ENCODE results near the gene RIMOC1.

The RIMOC1 gene

GRCh38 chr5:41903892-41904799, at the start of gene RIMOC1:
Gene RIMOC1, plus strand, starts transcription at chr5:41904344. Its CDS starts 24 bp downstream, at chr5:41904368.
- no peak for TF ChIP-seq GATA3 (IDR thresholded peaks at IDR 0.05; ENCODE audit: low read depth, low read length)

- no peak for TF ChIP-seq GATA2 (IDR thresholded peaks at IDR 0.05; ENCODE audit: low read depth, low read length)
- no peak for TF ChIP-seq GATA3 (IDR thresholded peaks at IDR 0.05; ENCODE audit: low read depth, low read length)
Observed at GRCh38 chr5:41856644-41857491, 47.3 kb upstream of the RIMOC1 start.

GRCh38 chr5:41857989-41858388, 46.2 kb upstream of the RIMOC1 start:
- TF ChIP-seq GATA2 (IDR thresholded peaks at IDR 0.05; ENCODE audit: low read depth, low read length) (no peak), GATA3 (IDR thresholded peaks at IDR 0.05; ENCODE audit: low read depth, low read length) (no peak)

GRCh38 chr5:41858890-41859289, 45.3 kb upstream of the RIMOC1 start:
- no peak for TF ChIP-seq GATA3 (IDR thresholded peaks at IDR 0.05; ENCODE audit: low read depth, low read length)
- no peak for TF ChIP-seq GATA2 (IDR thresholded peaks at IDR 0.05; ENCODE audit: low read depth, low read length)

- TF ChIP-seq GATA3 (IDR thresholded peaks at IDR 0.05; ENCODE audit: low read depth, low read length) (no peak), GATA2 (IDR thresholded peaks at IDR 0.05; ENCODE audit: low read depth, low read length) (no peak)
Observed at GRCh38 chr5:41863871-41864486, 40.2 kb upstream of the RIMOC1 start.

GRCh38 chr5:41869151-41869723, 34.9 kb upstream of the RIMOC1 start:
- TF ChIP-seq GATA3 (IDR thresholded peaks at IDR 0.05; ENCODE audit: low read depth, low read length) = no peak
- no peak for TF ChIP-seq GATA2 (IDR thresholded peaks at IDR 0.05; ENCODE audit: low read depth, low read length)

GRCh38 chr5:41869724-41870626, 34.2 kb upstream of the RIMOC1 start, which contains the start of gene OXCT1:
Gene OXCT1, minus strand, starts transcription at chr5:41870425. Its CDS starts 67 bp downstream, at chr5:41870358.
- no peak for TF ChIP-seq GATA3 (IDR thresholded peaks at IDR 0.05; ENCODE audit: low read depth, low read length)
- TF ChIP-seq GATA2 (IDR thresholded peaks at IDR 0.05; ENCODE audit: low read depth, low read length) = no peak

- no peak for TF ChIP-seq GATA2 (IDR thresholded peaks at IDR 0.05; ENCODE audit: low read depth, low read length)
- no peak for TF ChIP-seq GATA3 (IDR thresholded peaks at IDR 0.05; ENCODE audit: low read depth, low read length)
Observed at GRCh38 chr5:41870627-41871048, 33.5 kb upstream of the RIMOC1 start.

- TF ChIP-seq GATA3 (IDR thresholded peaks at IDR 0.05; ENCODE audit: low read depth, low read length) (no peak), GATA2 (IDR thresholded peaks at IDR 0.05; ENCODE audit: low read depth, low read length) (no peak)
Observed at GRCh38 chr5:41871852-41872251, 32.3 kb upstream of the RIMOC1 start.

- TF ChIP-seq GATA3 (IDR thresholded peaks at IDR 0.05; ENCODE audit: low read depth, low read length) (no peak), GATA2 (IDR thresholded peaks at IDR 0.05; ENCODE audit: low read depth, low read length) (no peak)
Observed at GRCh38 chr5:41874512-41875060, 29.6 kb upstream of the RIMOC1 start.

- TF ChIP-seq GATA3 (IDR thresholded peaks at IDR 0.05; ENCODE audit: low read depth, low read length) = no peak
- TF ChIP-seq GATA2 (IDR thresholded peaks at IDR 0.05; ENCODE audit: low read depth, low read length) = no peak
Observed at GRCh38 chr5:41875121-41875520, 29.0 kb upstream of the RIMOC1 start.

GRCh38 chr5:41876678-41877077, 27.5 kb upstream of the RIMOC1 start:
- TF ChIP-seq GATA3 (IDR thresholded peaks at IDR 0.05; ENCODE audit: low read depth, low read length) (no peak), GATA2 (IDR thresholded peaks at IDR 0.05; ENCODE audit: low read depth, low read length) (no peak)

Measured in SH-SY5Y (cell line).